ENCODE measurements around the gene MBOAT7. TPM values are rescaled to one million over a fixed set of nuclear protein-coding genes. Genes with fewer than 3 reads are reported as not detected.
A peak's percentile ranks its signal among the peaks of the same experiment; 100 is the strongest.

Gene MBOAT7
- total and polyA plus RNA-seq, 2 experiments from 2014 or later, result 109 to 133 TPM

- no peak overlapping the region for H3K4me2 ChIP-seq (ENCODE audit: unreplicated experiment)
- peaks cover 14% of the 10 kb centered on the region; the same call in 1 of the 2 replicates for H3K36me3 ChIP-seq (ENCODE audit: low read depth)
- H3K9me2 ChIP-seq (ENCODE audit: insufficient read depth), result no peaks in the 10 kb centered on the region
- in situ Hi-C loops (cut with MboI), result no loop called here
- peaks cover 11% of the 10 kb centered on the region; the same call in 1 of the 2 replicates for H4K20me1 ChIP-seq (ENCODE audit: insufficient read depth)
- DNase-seq, result no peak
- no peak for TF ChIP-seq EZH2phosphoT487 (IDR thresholded peaks at IDR 0.05; ENCODE audit: insufficient read depth, low read depth)
- H3K4me1 ChIP-seq (ENCODE audit: insufficient read depth), result peaks cover 11% of the 10 kb centered on the region
- no peak overlapping the region for H3K27ac ChIP-seq
- H3F3A ChIP-seq (ENCODE audit: insufficient read depth), result peaks cover 31% of the 10 kb centered on the region
- H3K9ac ChIP-seq, result no peak overlapping the region
- no peak overlapping the region for H3K4me3 ChIP-seq
- no peaks in the 10 kb centered on the region for H3K9me3 ChIP-seq (ENCODE audit: low read depth)
- no peak overlapping the region for H2AFZ ChIP-seq
- peaks cover 62% of the 10 kb centered on the region for H3K79me2 ChIP-seq (ENCODE audit: insufficient read depth)
- 80 to 83% methylated on average over 12 of the region's 12 CpGs for WGBS, 2 experiments (ENCODE audit: low coverage in 1 of 2, low lambda C conversion rate in 2 of 2, missing lambda C conversion rate in 2 of 2)
- no peaks in the 10 kb centered on the region for H3K27me3 ChIP-seq (replicated peaks; ENCODE audit: insufficient read depth)
These were observed 21.9 kb upstream of the MBOAT7 start for GRCh38 chr19:54211235-54211634.

GRCh38 chr19:54209811-54210494, 20.6 kb upstream of the MBOAT7 start:
- WGBS, 2 experiments (ENCODE audit: low coverage in 1 of 2, low lambda C conversion rate in 2 of 2, missing lambda C conversion rate in 2 of 2), result 45 to 47% methylated on average over 10 of the region's 10 CpGs
- H3K9ac ChIP-seq, result peak overlapping the region; percentile 60
- peaks cover 35% of the 10 kb centered on the region for H3F3A ChIP-seq (ENCODE audit: insufficient read depth)
- no peak overlapping the region for H3K4me3 ChIP-seq
- no peak overlapping the region for H2AFZ ChIP-seq
- H3K27me3 ChIP-seq (replicated peaks; ENCODE audit: insufficient read depth), result no peaks in the 10 kb centered on the region
- peaks cover 12% of the 10 kb centered on the region for H3K4me1 ChIP-seq (ENCODE audit: insufficient read depth)
- H3K36me3 ChIP-seq (ENCODE audit: low read depth), result peaks cover 15% of the 10 kb centered on the region
- peaks cover 12% of the 10 kb centered on the region; the same call in 1 of the 2 replicates for H4K20me1 ChIP-seq (ENCODE audit: insufficient read depth)
- H3K4me2 ChIP-seq (ENCODE audit: unreplicated experiment), result peak overlapping the region; percentile 7
- in situ Hi-C loops (cut with MboI), result no loop called here
- H3K9me2 ChIP-seq (ENCODE audit: insufficient read depth), result no peaks in the 10 kb centered on the region
- peak; percentile 96 for DNase-seq
- H3K9me3 ChIP-seq (ENCODE audit: low read depth), result no peaks in the 10 kb centered on the region
- peak overlapping the region; percentile 70 for H3K27ac ChIP-seq
- TF ChIP-seq EZH2phosphoT487 (IDR thresholded peaks at IDR 0.05; ENCODE audit: insufficient read depth, low read depth) (no peak), EZH2 (IDR thresholded peaks at IDR 0.05; ENCODE audit: insufficient read depth, poor library complexity, severe bottlenecking) (no peak)
- H3K79me2 ChIP-seq (ENCODE audit: insufficient read depth), result peaks cover 75% of the 10 kb centered on the region

- Histone ChIP-seq H3K4me1 (ENCODE audit: insufficient read depth) (peaks cover 18% of the 10 kb centered on the region), H3K4me2 (ENCODE audit: unreplicated experiment) (peak overlapping the region; percentile 7), H3K4me3 (no peak overlapping the region), H3K27ac (peak overlapping the region; percentile 70), H3F3A (ENCODE audit: insufficient read depth) (peaks cover 42% of the 10 kb centered on the region), H3K9me3 (ENCODE audit: low read depth) (no peaks in the 10 kb centered on the region), H3K9me2 (ENCODE audit: insufficient read depth) (no peaks in the 10 kb centered on the region), H4K20me1 (ENCODE audit: insufficient read depth) (peaks cover 19% of the 10 kb centered on the region; the same call in 1 of the 2 replicates), H3K27me3 (replicated peaks; ENCODE audit: insufficient read depth) (no peaks in the 10 kb centered on the region), H3K9ac (peak overlapping the region; percentile 60), H3K79me2 (ENCODE audit: insufficient read depth) (peaks cover 82% of the 10 kb centered on the region), H3K36me3 (ENCODE audit: low read depth) (peaks cover 23% of the 10 kb centered on the region), H2AFZ (no peak overlapping the region)
- DNase-seq, result no peak
- in situ Hi-C loops (cut with MboI), result no loop called here
- no peak for TF ChIP-seq EZH2 (IDR thresholded peaks at IDR 0.05; ENCODE audit: insufficient read depth, poor library complexity, severe bottlenecking)
- TF ChIP-seq EZH2phosphoT487 (IDR thresholded peaks at IDR 0.05; ENCODE audit: insufficient read depth, low read depth), result no peak
- WGBS, 2 experiments (ENCODE audit: low coverage in 1 of 2, low lambda C conversion rate in 2 of 2, missing lambda C conversion rate in 2 of 2), result 53 to 57% methylated on average over 18 to 22 of the region's 24 CpGs
These were observed 19.9 kb upstream of the MBOAT7 start for GRCh38 chr19:54209058-54209810.

- Histone ChIP-seq H3K79me2 (ENCODE audit: insufficient read depth) (peaks cover 87% of the 10 kb centered on the region), H4K20me1 (ENCODE audit: insufficient read depth) (peaks cover 19% of the 10 kb centered on the region; the same call in 1 of the 2 replicates), H3K27ac (0 out of 2 replicates have a peak overlapping the region, but pooled peaks have one; percentile 70), H3F3A (ENCODE audit: insufficient read depth) (peaks cover 43% of the 10 kb centered on the region), H3K36me3 (ENCODE audit: low read depth) (peaks cover 25% of the 10 kb centered on the region), H3K4me3 (no peak overlapping the region), H3K4me1 (ENCODE audit: insufficient read depth) (peaks cover 18% of the 10 kb centered on the region), H3K4me2 (ENCODE audit: unreplicated experiment) (no peak overlapping the region), H3K9me3 (ENCODE audit: low read depth) (no peaks in the 10 kb centered on the region), H3K27me3 (replicated peaks; ENCODE audit: insufficient read depth) (no peaks in the 10 kb centered on the region), H3K9me2 (ENCODE audit: insufficient read depth) (no peaks in the 10 kb centered on the region), H3K9ac (peak overlapping the region; percentile 25; the same call in 1 of the 2 replicates), H2AFZ (no peak overlapping the region)
- DNase-seq, result no peak
- in situ Hi-C loops (cut with MboI), result no loop called here
- TF ChIP-seq EZH2 (IDR thresholded peaks at IDR 0.05; ENCODE audit: insufficient read depth, poor library complexity, severe bottlenecking) (no peak), EZH2phosphoT487 (IDR thresholded peaks at IDR 0.05; ENCODE audit: insufficient read depth, low read depth) (no peak)
- 78 to 82% methylated on average over 8 of the region's 8 CpGs for WGBS, 2 experiments (ENCODE audit: low coverage in 1 of 2, low lambda C conversion rate in 2 of 2, missing lambda C conversion rate in 2 of 2)
These were observed 19.3 kb upstream of the MBOAT7 start for GRCh38 chr19:54208784-54209057.

All from GM23248 (cell line).